Measurements from ENCODE around the gene PRKAG1.

DNA sequence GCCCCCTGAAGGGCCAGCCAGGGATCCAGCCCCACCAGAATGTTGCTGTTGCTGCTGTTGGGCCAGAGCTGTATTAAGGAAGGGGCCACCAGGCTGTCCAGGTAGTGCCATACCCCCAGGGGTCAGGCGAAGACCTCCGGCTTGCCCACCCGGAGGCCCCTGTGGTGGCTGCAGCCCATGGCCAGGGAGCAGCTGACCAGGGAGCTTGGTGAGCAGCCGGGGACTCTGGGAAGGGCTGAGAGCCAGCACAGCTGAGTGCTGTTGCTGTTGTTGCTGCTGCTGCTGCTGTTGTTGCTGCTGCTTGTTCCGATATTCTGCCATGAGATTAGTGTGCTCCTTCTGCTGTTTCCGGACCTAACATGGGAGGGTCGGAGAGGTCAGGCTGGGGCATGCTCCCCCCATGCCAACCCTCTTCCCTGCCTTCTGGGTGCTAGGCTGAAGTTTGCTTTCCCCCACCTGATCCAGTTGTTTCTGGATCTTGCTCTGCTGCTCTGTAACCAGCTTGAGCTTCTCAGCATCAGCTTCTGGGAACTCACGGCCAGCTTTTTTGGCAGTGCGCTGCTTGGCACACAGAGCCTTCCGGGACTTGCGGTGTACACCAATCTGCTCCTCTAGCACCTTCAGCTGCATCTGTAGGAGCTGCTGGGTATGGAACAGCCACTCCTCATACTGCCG, 15.2 kb upstream of the PRKAG1 start:
- TF ChIP-seq CTCF (IDR thresholded peaks at IDR 0.05) (no peak), POLR2A (IDR thresholded peaks at IDR 0.05) (no peak)

Data from body of pancreas (tissue), 4 donors.